ENCODE data around the gene RIPOR3. TPM values are rescaled to one million over a fixed set of nuclear protein-coding genes. Genes with fewer than 3 reads are reported as not detected.

Gene RIPOR3
- total and polyA plus RNA-seq, 2 donors from 2014 or later, result 10.5 to 14.6 TPM

GRCh38 chr20:50578061-50578777, 113.1 kb downstream of the RIPOR3 start:
- H3K27me3 ChIP-seq (ENCODE audit: control insufficient read depth, insufficient read depth, low read length), result no peaks in the 10 kb centered on the region
- H3K9ac ChIP-seq (ENCODE audit: low read length in 3 of 3), result no peak overlapping the region
- TF ChIP-seq CTCF (IDR thresholded peaks at IDR 0.05; ENCODE audit: borderline replicate concordance, extremely low read depth, insufficient read depth), result no peak
- H3K9me3 ChIP-seq (ENCODE audit: control insufficient read depth in 2 of 3, insufficient read depth in 1 of 3, low read length in 3 of 3), result no peaks in the 10 kb centered on the region
- H3K36me3 ChIP-seq (ENCODE audit: control insufficient read depth in 2 of 3, insufficient read depth in 3 of 3, low read length in 3 of 3), result peaks cover 4 to 55% (median 48%) of the 10 kb centered on the region in 3 donors
- no peak overlapping the region for H3K27ac ChIP-seq (ENCODE audit: low read depth in 2 of 2, low read length in 2 of 2)
- no peak overlapping the region for H3K4me3 ChIP-seq (ENCODE audit: low read length in 3 of 3)
- intact Hi-C loops (cut with DNase I), result loop anchor here (10.0 kb wide), 1 partner anchor 103 kb away; no protein-coding TSS in a partner anchor
- peaks cover 0 to 6% (median 2%) of the 10 kb centered on the region in 3 donors for H3K4me1 ChIP-seq (ENCODE audit: control insufficient read depth in 2 of 3, insufficient read depth in 2 of 3, low read depth in 1 of 3, low read length in 3 of 3)
- FAIRE-seq (no peak), DNase-seq (peak in 1 of 5 donors; percentile 11)

GRCh38 chr20:50577175-50578018, 113.9 kb downstream of the RIPOR3 start:
- FAIRE-seq (no peak), DNase-seq (peak in 1 of 5 donors; percentile 18)
- Histone ChIP-seq H3K4me3 (ENCODE audit: low read length in 3 of 3) (no peak overlapping the region), H3K9me3 (ENCODE audit: control insufficient read depth in 2 of 3, insufficient read depth in 1 of 3, low read length in 3 of 3) (no peaks in the 10 kb centered on the region), H3K36me3 (ENCODE audit: control insufficient read depth in 2 of 3, insufficient read depth in 3 of 3, low read length in 3 of 3) (peaks cover 4 to 51% (median 46%) of the 10 kb centered on the region in 3 donors), H3K4me1 (ENCODE audit: control insufficient read depth in 2 of 3, insufficient read depth in 2 of 3, low read depth in 1 of 3, low read length in 3 of 3) (peaks cover 0 to 14% (median 6%) of the 10 kb centered on the region in 3 donors), H3K9ac (ENCODE audit: low read length in 3 of 3) (no peak overlapping the region), H3K27me3 (ENCODE audit: control insufficient read depth, insufficient read depth, low read length) (no peaks in the 10 kb centered on the region), H3K27ac (ENCODE audit: low read depth in 2 of 2, low read length in 2 of 2) (no peak overlapping the region)
- no peak for TF ChIP-seq CTCF (IDR thresholded peaks at IDR 0.05; ENCODE audit: borderline replicate concordance, extremely low read depth, insufficient read depth)
- intact Hi-C loops (cut with DNase I), result loop anchor here (10.0 kb wide), 1 partner anchor 103 kb away; no protein-coding TSS in a partner anchor

GRCh38 chr20:50575865-50576720, 115.2 kb downstream of the RIPOR3 start:
- FAIRE-seq, result no peak
- H3K36me3 ChIP-seq (ENCODE audit: control insufficient read depth in 2 of 3, insufficient read depth in 3 of 3, low read length in 3 of 3), result peaks cover 4 to 39% (median 37%) of the 10 kb centered on the region in 3 donors
- intact Hi-C loops (cut with DNase I), result loop anchor here (10.0 kb wide), 1 partner anchor 101 kb away; no protein-coding TSS in a partner anchor

More at GRCh38 chr20:50575865-50576720, 115.2 kb downstream of the RIPOR3 start:
- TF ChIP-seq CTCF (IDR thresholded peaks at IDR 0.05; ENCODE audit: borderline replicate concordance, extremely low read depth, insufficient read depth), result peak; percentile 74
- no peak overlapping the region for H3K9ac ChIP-seq (ENCODE audit: low read length in 3 of 3)
- no peak overlapping the region for H3K27ac ChIP-seq (ENCODE audit: low read depth in 2 of 2, low read length in 2 of 2)
- no peak overlapping the region for H3K4me3 ChIP-seq (ENCODE audit: low read length in 3 of 3)
- H3K4me1 ChIP-seq (ENCODE audit: control insufficient read depth in 2 of 3, insufficient read depth in 2 of 3, low read depth in 1 of 3, low read length in 3 of 3), result peaks cover 0 to 16% (median 6%) of the 10 kb centered on the region in 3 donors
- H3K27me3 ChIP-seq (ENCODE audit: control insufficient read depth, insufficient read depth, low read length), result no peaks in the 10 kb centered on the region
- DNase-seq, result peak in 4 of 5 donors; percentile 61 to 71 (median 66)
- no peaks in the 10 kb centered on the region for H3K9me3 ChIP-seq (ENCODE audit: control insufficient read depth in 2 of 3, insufficient read depth in 1 of 3, low read length in 3 of 3)

All from kidney (tissue), 14 donors.